HepG2 (cell line): ENCODE measurements around the gene CAVIN1. TPM values are rescaled to one million over a fixed set of nuclear protein-coding genes. Genes with fewer than 3 reads are reported as not detected.

ENCODE experiments used
- ARHGAP35 ChIP-seq: sonication (generic); formaldehyde crosslinking; IDR thresholded peaks from 2 replicates; pipeline ENCODE4 v1.9.0; 2022; ENCODE audit warnings: mild to moderate bottlenecking, inconsistent platforms, moderate library complexity, missing genetic modification reagents, borderline replicate concordance
- CEBPG ChIP-seq: IDR thresholded peaks from 2 replicates; pipeline ENCODE4 v1.6.1; 2016
- FOXA3 ChIP-seq: IDR thresholded peaks from 2 replicates; pipeline ENCODE4 v1.6.1; 2016; ENCODE audit warnings: missing genetic modification reagents, missing compliant biosample characterization
- NR2C2 ChIP-seq: sonication (generic); formaldehyde crosslinking; IDR thresholded peaks from 2 replicates; pipeline ENCODE4 v1.4.0; 2020; ENCODE audit warnings: missing genetic modification reagents, mild to moderate bottlenecking, moderate library complexity, borderline replicate concordance
- PRDM10 ChIP-seq: sonication (generic); formaldehyde crosslinking; IDR thresholded peaks from 2 replicates; pipeline ENCODE4 v1.4.0; 2020; ENCODE audit warnings: low read depth, missing genetic modification reagents
- SAP130 ChIP-seq: IDR thresholded peaks from 2 replicates; pipeline ENCODE4 v1.6.1; 2016; ENCODE audit warnings: low read depth
- ZBTB43 ChIP-seq: sonication (generic); formaldehyde crosslinking; conservative IDR thresholded peaks from 2 replicates; pipeline ENCODE4 v1.4.0; 2020; ENCODE audit warnings: missing genetic modification reagents
- ZFAT ChIP-seq: sonication (generic); formaldehyde crosslinking; conservative IDR thresholded peaks from 2 replicates; pipeline ENCODE4 v1.8.1; 2023; ENCODE audit warnings: missing genetic modification reagents, inconsistent platforms
- ZNF264 ChIP-seq: sonication (generic); formaldehyde crosslinking; IDR thresholded peaks from 2 replicates; pipeline ENCODE4 v1.4.0; 2020; ENCODE audit warnings: missing genetic modification reagents
- ZNF878 ChIP-seq: sonication (generic); formaldehyde crosslinking; IDR thresholded peaks from 2 replicates; pipeline ENCODE4 v1.8.1; 2023; ENCODE audit warnings: mild to moderate bottlenecking, missing genetic modification reagents, moderate library complexity
- polyA plus RNA-seq, 8 experiments: library from polyadenylated mRNA; depleted of rRNA in 3 of 8; stranded (reverse) in 7 of 8; unstranded in 1 of 8; fragments of >200 nt; fragmentation: Illumina TruSeq in 4 of 8; extraction: Trizol in 4 of 8; gene quantifications; 2 replicates each; pipeline versions ENCODE4 v1.2.1 to v1.2.3, GENCODE V29; 2011 to 2016; ENCODE audit warnings: low read depth in 4 of 8, missing spikeins in 1 of 8, mixed read lengths in 1 of 8; ENCODE audit not compliant: insufficient read depth in 1 of 8
- total RNA-seq, 5 experiments: library from RNA; depleted of rRNA; stranded (reverse); fragments of >200 nt; fragmentation: Illumina TruSeq; extraction: Trizol; gene quantifications; 2 replicates each; pipeline ENCODE4 v1.2.3, GENCODE V29; 2016; ENCODE audit warnings: low read depth in 1 of 5
- TF ChIP-seq, protein P1 (sequence below): sonication (generic); formaldehyde crosslinking; IDR thresholded peaks from 2 replicates; pipeline ENCODE4 v1.5.0; 2020; ENCODE audit warnings: mild to moderate bottlenecking, missing genetic modification reagents, borderline replicate concordance
- TF ChIP-seq, protein P2 (sequence below): sonication (generic); formaldehyde crosslinking; IDR thresholded peaks from 2 replicates; pipeline ENCODE4 v1.5.0; 2020; ENCODE audit warnings: mild to moderate bottlenecking, missing genetic modification reagents

The CAVIN1 gene
- total and polyA plus RNA-seq, 2 of the 13 experiments (the other 11 are each of a cell fraction or from before 2014, with no cell fraction given) = 15.9 to 25.5 TPM

- TF ChIP-seq ZBTB43 (0 out of 2 replicates have a peak, but pooled peaks have one; percentile 55), CEBPG (peak; percentile 90), ZFAT (CRISPR knock-in tag) (no peak), NR2C2 (no peak), ZNF878 (peak; percentile 40; the same call in 1 of the 2 replicates), ZNF264 (CRISPR knock-in tag) (peak; percentile 39; the same call in 1 of the 2 replicates), ARHGAP35 (CRISPR knock-in tag) (no peak), PRDM10 (CRISPR knock-in tag) (peak; percentile 97), SAP130 (CRISPR knock-in tag) (peak; percentile 98), FOXA3 (peak; percentile 64)
- TF ChIP-seq, protein P1, sequence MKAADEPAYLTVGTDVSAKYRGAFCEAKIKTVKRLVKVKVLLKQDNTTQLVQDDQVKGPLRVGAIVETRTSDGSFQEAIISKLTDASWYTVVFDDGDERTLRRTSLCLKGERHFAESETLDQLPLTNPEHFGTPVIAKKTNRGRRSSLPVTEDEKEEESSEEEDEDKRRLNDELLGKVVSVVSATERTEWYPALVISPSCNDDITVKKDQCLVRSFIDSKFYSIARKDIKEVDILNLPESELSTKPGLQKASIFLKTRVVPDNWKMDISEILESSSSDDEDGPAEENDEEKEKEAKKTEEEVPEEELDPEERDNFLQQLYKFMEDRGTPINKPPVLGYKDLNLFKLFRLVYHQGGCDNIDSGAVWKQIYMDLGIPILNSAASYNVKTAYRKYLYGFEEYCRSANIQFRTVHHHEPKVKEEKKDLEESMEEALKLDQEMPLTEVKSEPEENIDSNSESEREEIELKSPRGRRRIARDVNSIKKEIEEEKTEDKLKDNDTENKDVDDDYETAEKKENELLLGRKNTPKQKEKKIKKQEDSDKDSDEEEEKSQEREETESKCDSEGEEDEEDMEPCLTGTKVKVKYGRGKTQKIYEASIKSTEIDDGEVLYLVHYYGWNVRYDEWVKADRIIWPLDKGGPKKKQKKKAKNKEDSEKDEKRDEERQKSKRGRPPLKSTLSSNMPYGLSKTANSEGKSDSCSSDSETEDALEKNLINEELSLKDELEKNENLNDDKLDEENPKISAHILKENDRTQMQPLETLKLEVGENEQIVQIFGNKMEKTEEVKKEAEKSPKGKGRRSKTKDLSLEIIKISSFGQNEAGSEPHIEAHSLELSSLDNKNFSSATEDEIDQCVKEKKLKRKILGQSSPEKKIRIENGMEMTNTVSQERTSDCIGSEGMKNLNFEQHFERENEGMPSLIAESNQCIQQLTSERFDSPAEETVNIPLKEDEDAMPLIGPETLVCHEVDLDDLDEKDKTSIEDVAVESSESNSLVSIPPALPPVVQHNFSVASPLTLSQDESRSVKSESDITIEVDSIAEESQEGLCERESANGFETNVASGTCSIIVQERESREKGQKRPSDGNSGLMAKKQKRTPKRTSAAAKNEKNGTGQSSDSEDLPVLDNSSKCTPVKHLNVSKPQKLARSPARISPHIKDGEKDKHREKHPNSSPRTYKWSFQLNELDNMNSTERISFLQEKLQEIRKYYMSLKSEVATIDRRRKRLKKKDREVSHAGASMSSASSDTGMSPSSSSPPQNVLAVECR = peak; percentile 18
- TF ChIP-seq, protein P2, sequence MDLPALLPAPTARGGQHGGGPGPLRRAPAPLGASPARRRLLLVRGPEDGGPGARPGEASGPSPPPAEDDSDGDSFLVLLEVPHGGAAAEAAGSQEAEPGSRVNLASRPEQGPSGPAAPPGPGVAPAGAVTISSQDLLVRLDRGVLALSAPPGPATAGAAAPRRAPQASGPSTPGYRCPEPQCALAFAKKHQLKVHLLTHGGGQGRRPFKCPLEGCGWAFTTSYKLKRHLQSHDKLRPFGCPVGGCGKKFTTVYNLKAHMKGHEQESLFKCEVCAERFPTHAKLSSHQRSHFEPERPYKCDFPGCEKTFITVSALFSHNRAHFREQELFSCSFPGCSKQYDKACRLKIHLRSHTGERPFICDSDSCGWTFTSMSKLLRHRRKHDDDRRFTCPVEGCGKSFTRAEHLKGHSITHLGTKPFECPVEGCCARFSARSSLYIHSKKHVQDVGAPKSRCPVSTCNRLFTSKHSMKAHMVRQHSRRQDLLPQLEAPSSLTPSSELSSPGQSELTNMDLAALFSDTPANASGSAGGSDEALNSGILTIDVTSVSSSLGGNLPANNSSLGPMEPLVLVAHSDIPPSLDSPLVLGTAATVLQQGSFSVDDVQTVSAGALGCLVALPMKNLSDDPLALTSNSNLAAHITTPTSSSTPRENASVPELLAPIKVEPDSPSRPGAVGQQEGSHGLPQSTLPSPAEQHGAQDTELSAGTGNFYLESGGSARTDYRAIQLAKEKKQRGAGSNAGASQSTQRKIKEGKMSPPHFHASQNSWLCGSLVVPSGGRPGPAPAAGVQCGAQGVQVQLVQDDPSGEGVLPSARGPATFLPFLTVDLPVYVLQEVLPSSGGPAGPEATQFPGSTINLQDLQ (CRISPR knock-in tag) = no peak
These were observed 36.0 kb downstream of the CAVIN1 start (continued) for GRCh38 chr17:42386777-42387657.
